Fibroblast of peridontal ligament (primary cell): ENCODE data around the gene TMC1.

ENCODE experiments used
- DNase-seq: peaks from one replicate; pipeline ENCODE4 v3.0.0-alpha.2; 2010; ENCODE audit errors: extremely low read depth

TMC1 gene

DNA sequence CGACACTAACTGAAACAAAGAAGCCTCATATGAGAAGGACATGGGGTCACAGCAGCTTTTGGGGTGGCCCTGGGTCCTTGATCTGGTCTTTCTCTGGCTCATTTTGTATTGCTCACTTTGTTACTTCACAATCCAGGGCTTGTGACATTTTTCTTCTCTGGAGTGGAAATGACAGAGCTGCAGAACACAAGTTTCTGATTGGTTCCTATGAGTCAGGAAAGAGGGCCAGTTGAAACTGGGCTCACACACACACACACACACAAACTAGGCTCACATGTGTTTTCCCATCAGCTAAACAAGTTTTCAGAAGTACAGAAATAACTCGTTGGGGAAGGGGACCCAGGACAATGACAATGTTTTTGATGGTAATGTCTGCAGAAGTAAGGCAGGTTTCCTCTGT, 54.3 kb downstream of the TMC1 start:
- no peak for DNase-seq

DNA sequence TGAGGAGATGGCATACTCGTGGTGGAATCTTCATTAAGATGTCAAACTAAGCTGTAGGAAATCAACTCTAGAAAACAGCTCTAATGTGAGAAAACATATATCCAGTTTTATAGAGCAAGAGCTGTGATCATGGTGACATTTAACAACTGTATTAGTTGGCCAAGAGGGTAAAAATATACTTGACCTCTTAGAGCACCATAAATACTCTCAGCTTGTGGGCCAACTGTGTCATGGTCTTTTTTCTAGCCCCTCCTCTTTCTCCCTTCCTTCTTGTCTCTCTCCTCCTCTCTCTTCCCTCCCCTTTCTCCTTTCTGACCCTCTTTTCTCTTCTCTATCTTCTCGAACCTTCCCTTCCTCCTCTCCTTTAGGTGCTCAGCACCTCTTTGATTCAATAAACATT, 54.7 kb downstream of the TMC1 start:
- no peak for DNase-seq

DNA sequence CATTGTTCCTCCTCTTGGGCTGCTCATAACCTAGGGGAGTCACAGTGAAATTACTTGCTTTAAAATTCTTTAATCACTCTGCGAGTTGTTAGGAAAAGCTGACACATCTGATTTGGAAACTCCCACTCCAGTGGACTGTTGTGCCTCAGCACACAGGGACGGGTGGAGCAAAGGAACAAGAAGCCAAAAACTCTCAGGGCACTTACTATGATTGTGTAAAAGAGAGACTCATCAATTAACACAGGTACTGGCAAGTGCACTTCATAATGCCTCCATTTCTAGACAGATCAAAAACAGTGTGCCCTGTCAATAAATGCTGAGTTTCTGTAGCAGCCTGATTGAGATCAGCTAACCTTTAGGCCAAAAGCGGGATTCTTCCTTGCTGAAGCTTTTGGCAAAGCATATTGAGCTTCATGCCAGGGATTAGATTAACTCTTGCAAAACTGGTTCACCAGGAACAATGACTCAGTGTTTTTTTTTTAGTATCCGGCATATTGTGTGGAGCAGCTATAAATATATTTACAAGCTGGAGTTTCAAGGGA, 55.9 kb downstream of the TMC1 start:
- peak; percentile 95 for DNase-seq

DNA sequence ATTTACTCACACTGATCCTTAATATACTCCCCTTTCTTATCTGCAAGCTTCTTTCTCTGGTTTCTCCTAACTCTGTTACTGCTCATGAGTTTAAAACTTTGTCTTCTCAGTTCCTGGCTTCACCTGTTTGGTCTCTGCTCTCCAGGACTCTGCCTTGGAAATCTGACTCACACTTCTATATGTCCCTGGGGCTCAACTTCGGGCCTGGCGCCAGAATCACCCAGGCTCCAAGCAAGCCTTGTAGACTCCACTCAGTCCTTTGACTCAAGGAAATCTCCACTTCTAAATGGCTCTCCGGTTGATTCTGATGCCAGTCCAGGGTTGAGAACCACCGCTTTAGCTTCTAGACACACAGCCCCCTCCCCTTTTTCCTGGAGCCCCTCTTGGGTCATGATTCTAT, 57.8 kb downstream of the TMC1 start:
- DNase-seq: peak; percentile 51

DNA sequence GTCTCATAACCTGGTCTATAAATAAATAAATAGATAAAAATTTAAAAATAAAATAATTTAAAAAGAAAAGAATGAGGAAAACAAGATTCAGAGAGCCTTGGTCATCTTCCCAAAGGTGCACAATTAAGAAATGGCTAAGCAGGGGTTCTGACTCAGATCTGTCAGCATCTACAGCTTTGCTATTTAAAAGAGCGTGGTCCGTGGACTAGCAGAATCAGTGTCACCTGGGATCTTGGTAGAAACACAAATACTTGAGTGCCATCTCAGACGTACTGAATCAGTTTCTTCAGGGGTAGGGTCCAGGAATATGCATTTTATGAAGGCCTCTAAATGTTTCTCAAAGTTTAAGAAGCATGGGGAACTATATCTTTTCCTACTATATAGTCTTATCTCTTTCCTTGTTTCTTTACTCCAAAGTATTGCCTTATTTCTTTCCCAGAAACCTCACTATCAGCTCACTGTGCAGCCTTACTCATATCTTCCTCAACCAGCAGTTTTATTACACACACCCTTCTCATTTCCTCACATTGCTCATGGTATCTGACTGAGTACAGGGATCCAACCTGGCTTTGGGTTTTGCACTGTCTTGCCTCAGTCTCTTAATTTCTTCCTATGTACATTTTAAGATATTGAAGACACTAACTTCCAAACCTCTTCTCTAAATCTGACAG, 58.6 kb downstream of the TMC1 start:
- DNase-seq: peak; percentile 47

DNA sequence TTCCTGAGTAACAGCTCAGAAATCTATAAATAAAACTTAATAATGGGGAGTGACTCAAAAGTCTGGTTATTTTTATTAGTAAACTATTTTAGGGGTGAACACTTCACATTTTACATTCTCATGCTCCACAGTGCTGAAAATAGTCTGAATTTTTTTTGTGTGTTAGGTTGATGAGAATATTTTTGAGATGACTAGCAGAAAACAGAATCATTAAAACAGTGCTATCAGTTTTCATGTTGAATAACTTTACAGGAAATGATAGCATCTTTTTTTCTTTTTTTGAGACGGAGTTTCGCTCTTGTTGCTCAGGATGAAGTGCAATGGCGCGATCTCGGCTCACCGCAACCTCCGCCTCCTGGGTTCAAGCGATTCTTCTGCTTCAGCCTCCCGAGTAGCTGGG, 60.3 kb downstream of the TMC1 start:
- DNase-seq: peak; percentile 50

DNA sequence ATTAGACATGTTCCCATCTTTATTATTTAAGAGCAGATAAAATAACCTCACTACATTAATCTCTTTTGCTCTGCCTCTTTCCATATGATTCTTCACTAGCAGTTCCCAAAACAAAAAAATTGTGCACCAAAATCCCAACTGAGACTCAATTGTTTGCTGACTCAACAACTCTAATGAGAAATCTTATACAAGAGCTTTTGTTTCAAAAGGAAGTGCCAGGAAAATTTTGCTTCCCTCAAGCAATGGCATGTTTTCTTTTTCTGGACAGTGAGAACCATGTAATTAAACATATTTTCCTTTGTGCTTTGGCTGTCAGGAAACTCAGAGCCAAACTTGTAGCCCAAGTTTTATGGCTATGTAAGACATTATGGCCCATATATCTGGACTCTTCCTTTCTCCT, 62.0 kb downstream of the TMC1 start:
- DNase-seq: peak; percentile 41

DNA sequence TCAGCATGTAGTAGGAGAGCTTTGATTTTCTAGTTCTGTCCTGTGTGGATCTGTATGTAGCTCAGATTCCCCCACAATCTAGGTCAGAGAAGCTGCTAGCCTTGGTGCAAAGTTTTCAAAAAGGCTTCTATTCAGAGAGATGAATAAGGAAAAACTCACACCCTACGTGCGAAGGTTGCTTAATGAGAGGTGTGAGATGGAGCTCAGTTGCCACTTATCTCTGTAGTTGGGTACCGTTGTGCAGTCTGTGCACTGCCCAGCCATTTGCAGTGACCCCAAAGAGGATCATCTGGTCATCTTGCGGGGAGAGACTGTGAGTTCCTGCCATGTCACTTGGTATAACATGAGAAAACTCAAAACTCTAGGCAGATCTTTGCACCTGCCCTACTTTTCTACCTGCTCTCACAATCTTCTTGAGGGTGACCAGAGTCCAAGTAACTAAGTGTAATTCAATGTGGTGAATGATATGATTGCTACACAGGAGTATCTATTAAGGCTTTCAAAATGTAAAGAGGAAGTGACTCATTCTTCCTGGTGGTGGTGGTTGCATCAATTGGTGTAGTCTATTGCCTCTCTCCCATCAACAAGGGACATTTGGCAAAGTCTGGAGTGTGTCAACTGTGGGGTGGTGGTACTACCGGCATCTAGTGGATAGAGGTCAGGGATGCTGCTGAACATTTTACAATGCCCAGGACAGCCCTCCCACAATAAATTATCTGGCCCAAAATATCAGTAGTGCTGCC, 65.2 kb downstream of the TMC1 start:
- peak; percentile 76 for DNase-seq

DNA sequence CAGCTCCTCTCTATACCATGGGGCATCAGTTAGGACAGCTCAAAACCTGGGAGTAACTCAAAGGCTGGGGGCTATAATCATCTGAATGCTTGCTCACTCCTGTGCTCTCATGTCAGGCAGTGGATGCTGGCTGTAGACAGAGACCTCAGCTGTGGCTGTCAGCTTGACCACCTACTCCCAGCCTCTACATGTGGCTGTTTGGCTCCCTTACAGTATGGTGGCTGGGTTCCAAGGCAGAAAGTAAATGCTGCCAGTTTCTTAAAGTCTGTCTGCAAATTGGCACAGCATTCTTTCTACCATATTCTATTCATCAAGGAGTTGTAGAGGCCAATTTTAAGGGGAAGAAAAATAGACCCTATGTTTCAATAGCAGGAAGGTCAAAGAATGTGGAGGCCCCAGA, 66.9 kb downstream of the TMC1 start:
- DNase-seq: peak; percentile 87

DNA sequence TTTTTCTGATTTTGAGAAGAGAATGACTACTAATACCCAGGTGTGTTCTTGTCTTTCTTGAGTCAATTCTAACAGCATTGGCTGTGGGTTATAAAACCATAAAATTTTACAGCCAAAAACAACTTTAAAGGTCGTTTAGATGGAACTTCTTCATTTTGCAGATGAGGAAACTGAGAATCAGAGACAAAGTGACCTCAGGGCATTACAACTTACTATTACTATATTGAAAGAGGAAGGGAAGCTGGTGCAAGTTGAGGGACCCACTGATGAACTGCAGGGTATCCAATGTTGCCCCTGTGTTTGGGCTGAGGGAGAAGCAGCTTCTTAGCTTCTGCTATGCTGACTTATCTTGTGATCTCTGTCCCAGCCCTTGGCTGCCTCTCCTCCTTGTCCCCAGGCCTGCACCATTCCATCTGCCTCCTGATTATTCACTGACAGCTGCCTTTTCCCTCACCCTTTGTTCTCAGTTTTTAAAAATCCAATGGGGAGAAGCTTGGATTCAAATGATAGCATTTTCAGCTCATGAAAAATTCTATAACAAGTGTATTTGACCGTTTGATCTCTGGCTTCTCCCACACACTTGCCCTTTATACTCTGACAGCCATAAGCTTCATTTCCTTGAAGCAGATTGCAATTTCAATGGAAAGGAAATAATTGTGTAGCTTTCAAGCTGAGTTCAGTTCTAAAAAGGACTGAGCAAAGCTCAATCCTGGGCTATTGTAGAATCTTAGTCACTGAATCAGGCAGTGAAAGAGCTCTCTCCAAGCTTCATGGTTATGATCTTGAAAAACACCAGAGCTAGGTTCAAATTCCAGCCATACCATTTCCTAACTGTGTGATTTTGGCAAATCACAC, 68.5 kb downstream of the TMC1 start:
- DNase-seq: peak; percentile 37

DNA sequence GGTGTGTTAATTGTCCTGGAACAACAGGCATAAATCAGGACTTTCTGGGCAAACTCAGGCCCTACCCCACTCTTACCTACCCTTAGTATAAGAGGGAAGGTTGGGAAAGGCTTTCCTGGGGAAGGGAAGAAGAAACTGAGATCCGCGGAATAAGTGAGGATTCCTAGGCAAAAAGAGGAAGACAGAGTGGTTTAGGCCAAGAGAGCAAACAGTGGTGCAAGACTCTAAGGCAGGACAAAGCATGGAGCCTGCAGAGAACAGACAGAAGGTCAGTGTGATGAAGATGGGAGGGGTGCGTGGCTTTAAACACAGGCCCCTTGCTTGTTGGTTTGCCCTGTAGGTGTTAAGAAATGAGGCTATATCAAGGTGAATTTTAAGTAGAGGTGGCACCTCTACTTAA, 69.4 kb downstream of the TMC1 start:
- no peak for DNase-seq

DNA sequence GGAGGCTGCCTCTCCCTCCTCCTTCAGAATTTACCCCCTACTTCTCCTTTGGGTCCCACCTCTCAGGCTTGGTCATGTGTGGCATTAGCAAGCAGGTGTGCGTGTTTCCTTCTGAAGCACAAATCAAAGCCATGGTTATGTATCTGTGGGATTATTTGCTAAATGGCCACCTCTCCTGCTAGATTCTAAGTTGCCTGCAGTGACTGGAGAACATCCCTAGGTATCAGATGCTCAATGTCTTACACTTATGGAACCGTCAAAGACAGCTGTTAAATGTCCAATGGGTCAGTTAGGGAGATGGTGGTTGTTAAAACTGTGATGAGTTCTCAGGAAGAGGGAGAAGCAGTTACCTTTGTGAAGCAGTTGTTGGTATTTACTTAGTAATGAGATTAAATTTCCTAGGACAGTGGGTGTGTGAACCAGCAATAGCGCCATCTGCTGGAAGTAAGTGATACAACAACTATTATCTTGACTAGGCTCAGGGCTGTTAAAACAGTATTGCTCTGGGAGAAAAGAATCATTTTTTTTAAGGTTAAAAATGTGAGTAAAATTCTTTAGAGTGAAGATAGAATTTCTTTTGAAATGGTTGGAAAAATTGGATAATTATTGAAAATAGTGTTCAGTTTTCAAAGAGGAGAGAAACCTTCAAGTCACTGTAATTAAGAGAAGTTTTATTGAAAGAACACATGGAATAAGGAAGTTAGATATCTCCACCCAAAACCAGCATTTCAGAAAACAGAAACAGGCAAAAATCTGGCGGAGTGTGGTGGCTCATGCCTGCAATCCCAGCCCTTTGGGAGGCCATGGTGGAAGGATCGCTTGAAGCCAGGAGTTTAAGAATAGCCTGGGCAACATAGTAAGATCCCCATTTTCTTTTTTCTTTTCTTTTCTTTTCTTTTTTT, 71.3 kb downstream of the TMC1 start:
- DNase-seq: peak; percentile 82

DNA sequence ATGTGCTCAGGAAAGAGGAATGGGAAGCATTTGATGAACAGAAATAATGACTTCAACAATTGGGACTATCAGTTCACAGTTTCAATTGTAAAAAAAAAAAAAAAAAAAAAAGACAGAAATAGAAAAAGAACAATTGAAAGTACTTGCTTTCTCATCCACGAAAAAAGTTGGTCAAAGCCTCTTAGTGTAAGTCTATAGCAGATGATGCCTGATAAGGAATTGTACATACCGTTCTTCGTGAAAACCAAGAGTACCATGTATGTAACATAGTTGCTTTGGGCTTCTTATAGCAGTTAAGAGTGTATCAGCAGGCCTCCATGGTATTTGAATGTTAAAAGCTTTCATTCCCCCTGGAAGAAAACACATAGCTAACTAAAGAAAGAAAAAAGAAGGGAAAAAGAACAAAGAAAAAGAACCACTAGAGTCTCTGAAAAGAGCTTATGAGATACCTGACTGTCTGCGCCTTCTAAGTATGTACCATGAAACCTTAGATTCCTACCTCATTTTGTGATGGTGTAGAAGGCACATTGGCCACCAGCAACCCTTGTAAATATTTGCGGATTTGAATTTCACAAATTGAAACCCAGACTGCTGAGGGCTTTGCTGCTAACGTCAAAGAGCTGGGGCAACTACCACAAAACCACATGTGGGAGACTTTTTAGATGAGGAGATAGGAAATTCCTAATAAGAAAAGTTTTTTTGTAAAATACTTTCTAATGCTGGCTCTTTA, 75.2 kb downstream of the TMC1 start:
- DNase-seq: peak; percentile 23

DNA sequence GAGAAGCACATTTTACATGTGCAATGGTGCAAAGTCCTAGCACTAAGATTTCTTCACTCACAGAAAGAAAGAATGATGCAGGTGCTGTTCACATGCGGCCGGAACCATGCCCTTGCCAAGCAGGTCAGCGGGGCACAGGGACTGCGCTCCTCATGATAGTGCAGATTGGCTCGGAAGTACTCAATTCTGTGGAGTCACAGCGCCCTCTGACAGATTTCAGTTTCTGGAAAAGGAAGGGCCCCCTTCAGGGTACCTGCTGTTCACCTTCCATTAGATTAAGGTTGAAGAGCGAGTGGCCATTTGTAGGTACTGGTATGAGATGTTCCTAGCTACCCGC, 75.7 kb downstream of the TMC1 start:
- no peak for DNase-seq

DNA sequence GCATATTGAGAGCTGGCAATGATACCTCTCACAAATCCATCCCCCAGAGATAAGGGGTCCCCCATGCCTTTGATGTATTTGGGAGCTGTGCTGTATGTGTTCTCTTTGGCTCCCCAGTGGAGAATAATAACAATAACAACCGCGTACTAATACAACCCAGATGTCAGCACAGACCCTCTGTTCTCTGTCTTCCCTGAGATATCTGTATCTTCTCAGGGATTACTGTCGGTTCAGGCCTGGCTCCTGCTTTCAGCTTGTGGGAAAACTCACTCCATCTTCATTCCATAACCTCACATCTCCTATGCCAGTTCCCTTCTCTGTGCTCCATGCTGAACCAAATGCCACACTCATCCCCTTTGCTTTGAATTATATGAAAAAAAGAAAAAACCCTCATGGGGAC, 76.2 kb downstream of the TMC1 start:
- no peak for DNase-seq

DNA sequence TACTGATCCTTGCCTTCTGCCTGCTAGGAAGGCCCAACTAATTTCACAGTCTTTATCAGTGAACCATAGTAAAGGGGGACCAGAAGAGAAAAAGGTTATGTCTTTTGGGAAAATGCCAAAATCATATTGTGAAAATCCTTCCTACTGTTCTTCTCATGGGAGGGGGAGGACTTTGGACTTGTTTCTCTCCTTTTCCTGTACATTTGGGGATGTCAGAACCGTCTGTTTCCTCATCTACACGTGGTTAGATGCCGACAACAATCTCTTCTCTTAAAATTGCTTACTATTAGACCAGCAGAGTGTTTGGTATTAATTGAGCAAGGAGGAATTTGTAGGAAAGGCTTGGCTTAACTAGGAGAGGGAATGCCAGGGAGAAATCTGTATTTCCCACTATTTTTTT, 77.2 kb downstream of the TMC1 start:
- DNase-seq: no peak

DNA sequence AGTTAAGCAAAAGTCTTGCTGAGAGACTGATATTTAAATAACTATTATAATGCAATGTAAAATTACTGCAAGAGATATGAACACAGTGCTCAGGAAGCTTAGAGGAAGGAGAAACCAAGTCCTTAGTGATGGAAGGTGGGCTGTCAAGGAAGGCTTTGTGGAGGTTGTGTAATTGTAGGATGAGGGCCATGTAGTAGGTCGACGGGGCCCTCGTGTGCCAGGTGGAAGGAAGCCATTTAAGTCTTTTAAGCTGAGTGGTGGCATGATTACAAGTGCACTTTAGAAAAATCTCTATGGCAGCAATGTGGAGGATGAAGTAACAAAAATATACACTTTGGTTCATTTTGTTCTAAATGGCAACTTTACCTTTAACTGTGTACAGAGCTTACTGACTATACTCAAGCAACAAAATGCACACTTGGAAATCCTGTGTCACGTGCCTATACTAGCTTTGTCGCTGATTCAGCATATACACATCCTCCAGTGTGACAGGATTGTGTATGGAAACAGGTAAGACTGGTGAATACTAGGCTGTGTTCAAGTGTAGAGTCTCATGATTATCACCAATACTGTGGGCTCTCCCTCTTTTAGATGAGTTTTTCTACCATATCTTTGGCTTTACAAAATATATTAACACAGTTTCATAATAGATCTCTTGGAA, 78.6 kb downstream of the TMC1 start:
- no peak for DNase-seq

DNA sequence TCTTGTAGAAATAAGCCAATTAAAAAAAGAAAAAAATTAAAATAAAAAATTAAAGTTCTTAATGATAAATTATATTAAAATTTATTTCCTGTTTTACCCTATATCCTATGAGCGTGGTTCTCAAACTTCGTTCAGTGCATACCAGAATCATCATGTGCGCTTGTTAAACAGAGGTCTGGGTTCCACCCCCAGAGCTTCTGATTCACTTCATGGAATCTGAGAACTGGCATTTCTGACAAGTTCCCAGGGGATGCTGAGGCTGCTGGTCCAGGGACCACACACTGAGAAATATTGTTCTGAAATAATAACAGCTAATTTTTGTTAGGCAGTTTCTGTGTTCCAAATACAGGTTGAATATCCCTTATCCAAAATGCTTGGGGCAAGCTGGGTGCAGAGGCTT, 79.3 kb downstream of the TMC1 start:
- peak; percentile 54 for DNase-seq

DNA sequence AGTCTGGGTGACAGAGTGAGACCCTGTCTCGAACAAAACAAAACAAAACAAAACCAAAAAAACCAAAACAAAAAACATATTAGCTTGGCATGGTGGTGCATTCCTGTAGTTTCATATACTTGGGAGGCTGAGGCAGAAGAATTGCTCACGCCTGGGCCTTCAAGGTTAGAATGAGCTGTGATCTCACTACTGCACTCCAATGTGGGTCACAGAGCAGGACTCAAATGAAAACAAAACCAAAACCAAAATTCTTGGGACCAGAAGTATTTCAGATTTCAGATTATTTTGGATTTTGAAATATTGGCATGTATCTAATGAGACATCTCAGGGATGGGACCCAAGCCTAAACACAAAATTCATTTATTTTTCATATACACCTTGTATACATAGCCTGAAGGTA, 80.2 kb downstream of the TMC1 start:
- no peak for DNase-seq

DNA sequence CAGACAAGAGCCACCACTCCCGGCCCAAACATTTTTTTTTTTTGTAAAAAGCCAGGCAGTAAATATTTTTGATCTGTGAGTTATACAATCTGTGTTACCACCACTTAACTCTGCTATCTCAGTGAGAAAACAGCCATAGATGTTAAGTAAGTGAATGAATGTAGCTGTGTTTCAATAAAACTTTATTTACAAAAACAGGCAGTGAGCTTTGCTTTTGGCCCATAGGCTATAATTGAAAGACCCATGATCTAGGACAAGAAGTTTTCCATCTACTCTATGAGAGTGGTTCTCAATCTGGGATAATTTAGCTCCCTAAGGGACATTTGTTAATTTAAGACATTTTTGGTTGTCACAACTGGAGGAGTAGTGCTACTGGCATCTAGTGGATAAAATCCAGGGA, 91.0 kb downstream of the TMC1 start:
- peak; percentile 29 for DNase-seq
